ENCODE data around the gene DCTD.

DCTD gene

GRCh38 chr4:182869697-182870096 lies 47.5 kb downstream of the DCTD start:
- DNase-seq (ENCODE audit: low read depth) = no peak

- no peak for DNase-seq (ENCODE audit: low read depth)
Measured at GRCh38 chr4:182866746-182867145, 50.4 kb downstream of the DCTD start.

GRCh38 chr4:182863501-182863900 lies 53.7 kb downstream of the DCTD start:
- DNase-seq (ENCODE audit: low read depth) = no peak

GRCh38 chr4:182862921-182863320 lies 54.3 kb downstream of the DCTD start:
- no peak for DNase-seq (ENCODE audit: low read depth)

- no peak for DNase-seq (ENCODE audit: low read depth)
Measured at GRCh38 chr4:182862141-182862875, 54.9 kb downstream of the DCTD start.

GRCh38 chr4:182861346-182861745 lies 55.8 kb downstream of the DCTD start:
- no peak for DNase-seq (ENCODE audit: low read depth)

- no peak for DNase-seq (ENCODE audit: low read depth)
Measured at GRCh38 chr4:182859730-182860129, 57.5 kb downstream of the DCTD start.

- no peak for DNase-seq (ENCODE audit: low read depth)
Measured at GRCh38 chr4:182858711-182859110, 58.5 kb downstream of the DCTD start.

- DNase-seq (ENCODE audit: low read depth) = no peak
Measured at GRCh38 chr4:182856862-182857261, 60.3 kb downstream of the DCTD start.

GRCh38 chr4:182855877-182856276 lies 61.3 kb downstream of the DCTD start:
- no peak for DNase-seq (ENCODE audit: low read depth)

- DNase-seq (ENCODE audit: low read depth) = no peak
Measured at GRCh38 chr4:182855312-182855711, 61.9 kb downstream of the DCTD start.

GRCh38 chr4:182854466-182854865 lies 62.7 kb downstream of the DCTD start:
- DNase-seq (ENCODE audit: low read depth) = no peak

GRCh38 chr4:182853731-182854330 lies 63.4 kb downstream of the DCTD start:
- no peak for DNase-seq (ENCODE audit: low read depth)

GRCh38 chr4:182848685-182849084 lies 68.5 kb downstream of the DCTD start:
- no peak for DNase-seq (ENCODE audit: low read depth)

- DNase-seq (ENCODE audit: low read depth) = no peak
Measured at GRCh38 chr4:182847576-182848450, 69.4 kb downstream of the DCTD start.

- DNase-seq (ENCODE audit: low read depth) = no peak
Measured at GRCh38 chr4:182846036-182846435, 71.2 kb downstream of the DCTD start.

- DNase-seq (ENCODE audit: low read depth) = no peak
Measured at GRCh38 chr4:182845618-182846017, 71.6 kb downstream of the DCTD start.

GRCh38 chr4:182843808-182844325 lies 73.3 kb downstream of the DCTD start:
- DNase-seq (ENCODE audit: low read depth) = no peak

GRCh38 chr4:182842759-182843390 lies 74.3 kb downstream of the DCTD start:
- DNase-seq (ENCODE audit: low read depth) = no peak

- DNase-seq (ENCODE audit: low read depth) = no peak
Measured at GRCh38 chr4:182842104-182842600, 75.0 kb downstream of the DCTD start.

- DNase-seq (ENCODE audit: low read depth) = no peak
Measured at GRCh38 chr4:182840108-182840507, 77.1 kb downstream of the DCTD start.
